Measurements from ENCODE around the gene ILF3.
"Not testable (repeated sequence)": the region's sequence is repeated elsewhere in the genome, so short reads cannot be mapped to it uniquely, and the experiment has no call there.

The ILF3 gene

DNA sequence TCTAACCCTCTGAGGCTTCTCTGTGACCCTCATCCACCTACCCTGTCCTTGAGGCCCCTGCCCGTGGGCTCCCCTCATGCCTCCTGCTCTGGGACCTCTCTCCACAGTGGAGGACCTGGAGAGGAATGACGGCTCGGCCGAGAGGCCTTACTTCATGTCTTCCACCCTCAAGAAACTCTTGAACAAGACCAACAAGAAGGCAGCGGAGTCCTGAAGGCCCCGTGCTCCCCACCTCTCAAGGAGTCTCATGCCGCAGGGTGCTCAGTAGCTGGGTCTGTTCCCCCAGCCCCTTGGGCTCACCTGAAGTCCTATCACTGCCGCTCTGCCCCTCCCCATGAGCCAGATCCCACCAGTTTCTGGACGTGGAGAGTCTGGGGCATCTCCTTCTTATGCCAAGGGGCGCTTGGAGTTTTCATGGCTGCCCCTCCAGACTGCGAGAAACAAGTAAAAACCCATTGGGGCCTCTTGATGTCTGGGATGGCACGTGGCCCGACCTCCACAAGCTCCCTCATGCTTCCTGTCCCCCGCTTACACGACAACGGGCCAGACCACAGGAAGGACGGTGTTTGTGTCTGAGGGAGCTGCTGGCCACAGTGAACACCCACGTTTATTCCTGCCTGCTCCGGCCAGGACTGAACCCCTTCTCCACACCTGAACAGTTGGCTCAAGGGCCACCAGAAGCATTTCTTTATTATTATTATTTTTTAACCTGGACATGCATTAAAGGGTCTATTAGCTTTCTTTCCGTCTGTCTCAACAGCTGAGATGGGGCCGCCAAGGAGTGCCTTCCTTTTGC is 10.8 kb upstream of the ILF3 start:
- DNase-seq: no peak

DNA sequence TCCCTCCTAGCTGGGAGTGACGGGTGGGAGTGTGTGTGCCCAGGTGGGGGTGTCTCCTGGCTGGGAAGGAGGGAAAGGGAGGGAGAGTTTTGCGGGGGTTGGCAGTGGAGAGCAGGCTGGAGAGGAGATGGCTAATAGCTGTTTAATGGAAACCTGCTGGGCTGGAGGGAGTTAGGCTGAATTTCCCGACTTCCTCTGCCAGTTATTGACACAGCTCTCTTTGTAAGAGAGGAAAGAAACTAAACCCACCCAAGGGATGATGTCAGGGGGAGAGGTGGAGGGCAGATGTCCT is 10.2 kb upstream of the ILF3 start:
- no peak for DNase-seq

DNA sequence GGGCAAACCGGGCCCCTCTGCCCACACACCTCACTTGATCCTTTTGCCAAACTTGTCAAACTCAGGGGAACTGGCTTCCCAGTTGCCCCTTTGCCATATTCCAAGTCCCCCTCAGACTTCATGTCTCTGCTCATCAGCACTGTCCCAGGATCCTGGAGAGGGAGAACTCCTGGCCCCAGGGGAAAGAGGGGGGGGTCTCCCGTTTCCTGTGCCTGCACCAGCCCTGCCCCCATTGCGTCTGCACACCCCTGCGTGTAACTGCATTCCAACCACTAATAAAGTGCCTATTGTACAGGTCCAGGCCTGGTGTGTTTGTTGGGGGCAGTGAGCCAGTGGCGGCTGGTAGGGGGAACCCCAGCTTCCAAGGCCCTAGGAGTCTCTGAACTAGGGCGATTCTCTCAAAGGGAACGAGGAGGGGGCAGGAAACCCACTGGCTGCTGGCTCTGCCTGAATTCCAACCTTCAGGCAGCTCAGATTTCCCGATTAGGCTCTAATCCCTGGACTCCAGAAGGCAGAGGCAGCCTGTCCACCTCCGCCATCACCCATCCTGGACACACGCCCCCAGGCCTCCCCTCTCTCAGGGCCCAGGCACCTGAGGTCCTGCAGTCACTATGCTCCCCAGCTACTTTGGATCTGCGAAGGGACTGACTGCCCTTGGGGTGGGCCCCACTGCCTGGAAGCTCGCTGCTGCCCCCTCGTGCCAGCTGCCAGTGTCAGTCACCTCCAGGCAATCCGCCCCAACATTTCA is 9.7 kb upstream of the ILF3 start:
- peak; percentile 85 for DNase-seq

DNA sequence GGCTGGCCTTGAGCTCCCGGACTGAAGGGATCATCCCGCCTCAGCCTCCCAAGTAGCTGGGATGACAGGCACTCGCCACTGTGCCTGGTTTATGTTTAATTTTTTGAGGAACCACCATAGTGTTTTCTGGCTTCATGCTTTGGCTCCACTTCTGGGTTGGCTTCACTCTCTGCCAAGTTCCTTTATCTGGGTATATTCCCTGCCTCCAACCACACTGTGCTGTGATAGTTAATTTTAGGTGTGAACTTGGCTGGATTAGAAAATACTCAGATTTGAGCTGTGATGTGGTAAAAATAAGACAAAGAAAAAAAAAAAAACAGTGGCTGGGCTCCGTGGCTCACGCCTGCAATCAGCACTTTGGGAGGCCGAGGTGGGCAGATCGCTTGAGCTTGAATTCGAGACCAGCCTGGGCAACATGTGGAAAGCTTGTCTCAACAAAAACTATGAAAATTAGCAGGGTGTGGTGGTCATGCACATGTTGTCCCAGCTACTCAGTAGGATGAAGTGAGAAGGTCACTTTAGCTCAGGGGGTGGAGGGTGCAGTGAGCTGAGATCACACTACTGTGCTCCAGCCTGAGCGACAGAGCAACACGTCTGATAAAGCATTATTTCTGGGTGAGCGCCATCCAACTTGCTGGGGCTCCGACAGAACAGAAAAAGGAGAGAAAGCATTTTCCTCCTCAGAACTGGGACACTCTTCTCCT is 7.5 kb upstream of the ILF3 start:
- DNase-seq: no peak

DNA sequence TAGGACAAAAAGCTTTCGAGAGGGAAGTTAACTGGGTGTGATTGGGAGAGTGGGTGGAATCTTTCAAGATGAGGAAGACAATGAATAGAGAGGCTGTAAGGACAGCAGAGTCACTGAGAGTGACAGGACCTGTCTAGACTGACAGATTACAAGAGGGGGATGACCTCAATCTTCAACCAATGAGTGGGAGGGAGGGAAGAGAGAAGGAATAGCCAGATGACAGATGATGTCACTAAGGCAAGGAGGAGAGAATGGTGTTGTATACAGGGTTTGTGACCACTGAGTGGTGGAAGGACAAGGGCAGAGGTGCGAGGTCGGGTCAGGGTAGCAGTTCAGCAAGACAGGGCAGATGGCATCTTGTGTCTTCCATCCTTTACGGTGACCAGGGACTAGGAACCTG is 5.8 kb upstream of the ILF3 start:
- no peak for DNase-seq

DNA sequence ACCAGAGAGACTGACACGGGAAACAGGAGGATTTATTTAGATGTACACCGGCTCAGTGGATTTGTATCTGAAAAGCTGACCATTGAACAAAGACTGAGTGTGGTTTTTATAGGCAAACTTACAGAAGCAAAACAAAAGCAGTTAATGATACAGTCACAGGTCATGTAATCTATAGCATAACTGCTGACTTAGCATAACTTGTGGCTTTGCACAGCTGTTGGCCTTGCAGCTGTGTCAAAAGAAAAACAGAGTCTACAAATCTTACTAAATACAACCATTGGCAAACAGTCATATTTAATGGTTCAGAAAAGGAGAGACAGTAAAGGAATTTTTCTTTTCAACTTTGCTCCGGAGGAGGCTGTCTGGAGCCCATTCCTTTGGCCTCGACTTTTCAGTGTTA is 2.3 kb upstream of the ILF3 start:
- DNase-seq: no peak

DNA sequence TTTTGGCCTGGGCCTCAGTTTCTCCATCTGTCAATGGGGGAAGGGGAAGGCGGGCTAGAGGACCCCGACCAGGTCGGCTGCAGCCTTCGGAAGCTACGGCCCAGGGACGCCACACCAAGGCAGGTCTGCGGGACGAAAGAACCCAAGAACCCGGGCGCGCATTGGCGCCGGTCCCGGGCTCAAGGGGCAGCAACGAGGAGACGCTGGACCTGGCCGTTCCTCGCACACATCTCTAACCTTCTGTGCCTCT is 739 bp upstream of the ILF3 start:
- DNase-seq: no peak

DNA sequence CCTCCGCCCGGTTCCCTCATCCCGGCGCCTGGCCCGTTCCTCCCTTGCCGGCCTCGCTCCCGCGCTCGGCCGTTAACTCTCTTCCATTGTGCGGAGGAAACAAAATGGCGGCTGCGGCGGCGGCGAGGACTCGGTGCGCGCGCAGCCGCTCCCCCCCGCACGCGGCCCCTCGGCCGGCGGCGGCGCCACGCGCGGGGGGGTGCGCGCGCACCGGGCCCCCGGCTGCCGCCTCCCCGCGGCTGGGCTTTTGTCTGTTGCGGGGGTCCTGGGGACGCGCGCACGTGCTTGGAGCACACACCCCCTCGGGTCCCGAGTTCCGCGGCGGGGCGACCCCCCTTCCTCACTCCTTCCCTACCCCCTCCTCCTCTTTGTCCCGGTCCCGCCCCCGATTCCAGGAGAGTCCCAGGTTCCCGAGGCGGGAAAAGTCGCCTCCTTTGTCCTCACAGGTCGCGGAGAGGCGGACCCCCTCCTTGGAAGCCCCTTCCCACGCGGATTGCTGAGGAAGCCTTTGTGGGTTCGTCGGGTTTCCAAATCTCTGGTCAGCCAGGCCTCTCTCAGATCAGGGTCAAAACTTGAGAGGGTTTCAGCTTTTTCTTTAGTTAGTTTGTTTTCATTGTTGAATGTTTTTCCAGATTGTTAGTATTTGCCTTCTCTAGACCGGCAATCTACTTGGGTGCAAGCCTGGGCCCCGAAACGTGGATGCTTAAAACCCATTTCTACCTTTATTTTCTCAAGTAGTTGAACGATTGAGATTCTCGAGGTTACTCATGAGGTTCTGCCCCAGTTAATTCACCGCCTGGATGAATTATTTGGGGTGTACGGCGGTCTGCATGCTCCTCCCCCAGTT is 687 bp downstream of the ILF3 start:
- DNase-seq: peak; percentile 78

DNA sequence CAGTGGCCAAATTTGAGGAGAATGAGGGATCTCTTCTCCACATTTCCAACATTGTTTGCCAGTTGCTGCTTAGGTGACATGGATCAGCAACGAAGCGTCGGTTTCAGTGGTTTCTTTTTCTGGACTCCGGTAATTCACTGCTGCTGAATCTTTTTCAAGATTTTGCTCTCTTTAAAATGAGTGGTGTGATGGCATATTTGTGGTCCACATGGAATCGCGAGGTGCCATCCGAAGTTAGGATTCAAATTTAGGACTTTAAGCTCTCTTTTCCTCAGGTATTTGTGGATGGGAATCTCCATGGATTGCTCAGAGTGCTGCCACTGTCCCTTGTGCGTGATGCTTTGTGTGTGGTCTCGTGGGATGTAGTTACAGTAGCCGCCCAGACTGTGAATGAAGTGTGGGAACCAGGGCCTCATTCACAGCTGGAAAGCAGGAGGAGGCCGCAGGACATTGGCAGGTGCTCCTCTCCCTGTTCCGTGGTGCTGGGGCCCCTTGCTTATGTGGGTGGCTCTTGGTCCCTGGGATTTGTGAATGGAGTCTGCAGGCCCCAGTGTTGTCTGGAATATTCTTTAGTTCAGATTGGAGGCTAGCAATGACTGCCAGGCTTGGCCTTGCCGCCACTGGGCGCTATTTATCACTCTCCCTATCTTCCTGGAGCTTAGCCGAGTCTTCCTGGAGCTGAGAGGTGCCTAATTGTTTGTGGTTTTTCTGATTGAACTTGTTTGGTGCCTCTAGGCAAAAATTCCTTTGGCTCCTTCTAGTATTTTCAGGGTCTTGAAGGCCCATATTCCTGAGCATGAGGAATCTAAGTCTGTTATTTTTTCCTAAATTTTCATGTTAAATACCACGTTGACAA is 1.5 kb downstream of the ILF3 start:
- DNase-seq: no peak

DNA sequence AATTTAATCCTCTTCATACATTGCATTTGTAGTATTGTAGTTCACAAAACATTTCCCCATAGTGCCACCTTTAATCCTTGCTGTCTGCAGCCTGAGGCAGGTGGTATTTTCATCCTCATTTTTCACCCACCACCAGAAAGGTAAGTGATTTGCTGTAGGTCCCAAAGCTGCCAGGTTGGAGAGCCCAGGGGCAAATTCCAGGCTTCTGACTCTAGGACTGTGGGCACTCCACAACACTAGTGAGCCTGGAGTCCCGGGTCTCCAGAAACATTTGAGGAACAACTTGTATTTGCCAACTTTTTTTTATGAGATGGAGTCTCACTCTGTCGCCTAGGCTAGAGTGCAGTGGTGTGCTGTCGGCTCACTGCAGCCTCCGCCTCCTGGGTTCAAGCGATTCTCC is 6.2 kb downstream of the ILF3 start:
- no peak for DNase-seq

DNA sequence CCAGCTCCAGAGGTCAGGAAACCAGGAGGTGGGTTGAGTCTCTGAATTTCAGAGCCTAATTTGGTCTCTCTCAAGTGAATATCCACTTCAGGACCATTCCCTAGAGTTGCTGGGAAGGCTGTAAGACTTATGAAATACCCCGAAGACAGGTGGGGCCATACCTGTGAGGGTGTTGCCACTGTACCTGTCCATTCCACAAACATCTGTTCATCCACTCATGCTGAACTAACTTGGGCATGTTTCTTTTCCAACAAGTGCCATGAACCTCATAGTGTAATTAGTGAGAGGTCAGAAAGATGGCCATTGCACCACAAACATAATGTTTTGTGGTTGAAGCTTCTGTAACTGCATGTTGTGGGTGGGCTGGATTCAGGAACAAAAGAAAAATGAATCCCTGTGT is 7.8 kb downstream of the ILF3 start:
- DNase-seq: no peak

DNA sequence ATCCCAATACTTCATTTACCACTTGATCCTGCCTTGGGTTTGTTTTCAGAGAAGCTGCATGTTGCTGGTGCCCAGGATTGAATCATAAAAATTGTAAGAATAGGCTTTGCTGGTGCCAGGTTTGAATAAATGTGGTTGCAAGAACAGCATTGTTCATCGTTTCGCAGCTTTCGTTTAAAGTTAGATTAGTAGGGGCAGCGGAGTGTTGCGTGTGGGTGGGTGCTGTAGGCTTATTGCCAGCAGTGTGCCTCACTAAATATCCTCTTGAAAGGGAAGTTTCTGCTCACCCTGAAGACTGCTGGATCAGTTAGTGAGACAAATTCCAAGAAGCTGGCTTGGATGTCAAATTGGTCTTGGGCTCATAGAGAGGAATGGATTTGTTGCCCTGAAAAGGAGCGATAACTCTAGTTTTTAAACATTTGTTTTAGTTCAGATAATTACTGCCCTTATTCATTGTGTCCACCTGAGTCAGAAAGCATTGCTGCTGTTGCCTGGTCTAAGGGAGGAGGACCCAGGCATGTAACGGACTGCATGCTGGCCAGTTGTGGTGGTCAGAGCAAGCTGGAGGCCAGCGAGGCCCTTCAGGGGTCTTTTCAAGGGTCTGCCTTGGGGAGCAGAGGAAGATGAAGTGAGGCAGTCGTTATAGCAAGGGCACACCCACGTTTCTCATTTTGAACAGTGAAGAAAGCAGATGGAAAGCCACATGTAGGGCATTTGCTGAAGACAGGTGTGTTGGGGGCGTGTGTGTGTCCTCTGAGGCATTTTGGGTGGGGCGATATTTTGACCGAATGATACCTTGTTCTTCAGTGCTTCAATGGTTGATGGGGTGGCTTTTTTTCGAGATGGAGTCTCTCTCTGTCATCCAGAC is 8.5 kb downstream of the ILF3 start:
- no peak for DNase-seq

DNA sequence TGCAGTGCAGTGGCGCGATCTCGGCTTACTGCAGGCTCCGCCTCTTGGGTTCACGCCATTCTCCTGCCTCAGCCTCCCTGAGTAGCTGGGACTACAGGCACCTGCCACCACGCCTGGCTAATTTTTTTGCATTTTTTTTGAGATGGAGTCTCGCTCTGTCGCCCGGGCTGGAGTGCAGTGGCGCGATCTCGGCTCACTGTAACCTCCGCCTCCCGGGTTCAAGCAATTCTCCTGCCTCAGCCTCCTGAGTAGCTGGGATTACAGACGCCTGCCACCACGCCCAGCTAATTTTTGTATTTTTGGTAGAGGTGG is 9.1 kb downstream of the ILF3 start:
- DNase-seq: not testable (repeated sequence)

DNA sequence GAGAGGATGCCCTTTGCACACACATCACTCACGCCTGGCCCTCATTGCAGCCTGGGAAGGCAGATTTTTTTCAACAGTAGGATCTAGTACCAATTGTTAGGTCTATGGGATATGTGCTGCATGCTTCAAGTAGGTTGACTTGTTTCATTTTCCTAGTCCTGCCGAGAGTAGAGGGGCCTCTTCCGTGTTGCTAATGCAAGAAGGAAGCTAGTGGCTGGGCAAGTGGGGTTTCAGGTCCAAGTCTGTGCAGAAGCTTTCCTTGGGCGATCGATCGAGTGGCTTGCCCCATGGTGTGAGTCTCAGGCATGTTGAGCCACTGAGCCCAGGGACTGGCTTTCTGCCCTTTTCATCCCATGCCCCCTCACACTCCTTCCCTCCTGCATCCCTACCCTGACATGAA is 13.7 kb downstream of the ILF3 start:
- no peak for DNase-seq

DNA sequence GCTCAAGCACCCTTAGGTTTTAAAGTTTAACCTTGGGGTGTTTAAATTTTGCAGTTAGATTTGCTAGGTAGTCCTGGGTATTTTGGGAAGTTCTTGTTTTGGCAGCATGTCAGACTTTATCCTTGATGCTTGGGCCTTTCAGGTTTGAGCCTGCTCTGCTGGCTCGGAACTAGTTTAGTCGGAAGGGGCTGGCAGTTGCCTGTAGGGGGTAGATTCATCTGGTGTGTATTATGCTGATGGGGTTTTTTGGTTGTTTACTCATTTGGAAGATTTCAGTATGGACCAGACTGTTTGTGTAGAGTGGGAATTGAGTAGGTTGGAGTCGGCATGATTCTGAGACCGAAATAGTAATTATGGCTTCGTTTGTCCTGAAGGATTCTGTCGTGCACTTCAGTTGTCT is 15.1 kb downstream of the ILF3 start:
- DNase-seq: no peak

DNA sequence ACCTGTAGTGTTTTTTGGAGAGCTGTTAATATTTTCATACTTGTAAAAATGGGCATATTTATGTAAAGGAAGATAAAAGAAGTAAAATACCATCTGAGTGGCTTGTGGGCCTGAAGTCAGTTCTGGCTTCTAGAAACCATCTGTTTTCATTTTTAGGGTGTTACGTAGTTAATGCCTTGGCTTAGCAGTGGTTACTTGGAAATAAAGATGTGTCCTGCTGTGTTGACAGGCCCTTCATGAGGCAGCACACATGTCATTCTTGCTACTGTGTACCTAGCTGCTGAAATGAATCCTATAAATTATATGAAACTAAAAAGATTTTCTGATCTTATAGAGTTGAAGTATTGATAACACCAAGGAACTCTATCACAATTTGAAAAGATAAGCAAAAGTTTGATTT is 16.0 kb downstream of the ILF3 start:
- no peak for DNase-seq

DNA sequence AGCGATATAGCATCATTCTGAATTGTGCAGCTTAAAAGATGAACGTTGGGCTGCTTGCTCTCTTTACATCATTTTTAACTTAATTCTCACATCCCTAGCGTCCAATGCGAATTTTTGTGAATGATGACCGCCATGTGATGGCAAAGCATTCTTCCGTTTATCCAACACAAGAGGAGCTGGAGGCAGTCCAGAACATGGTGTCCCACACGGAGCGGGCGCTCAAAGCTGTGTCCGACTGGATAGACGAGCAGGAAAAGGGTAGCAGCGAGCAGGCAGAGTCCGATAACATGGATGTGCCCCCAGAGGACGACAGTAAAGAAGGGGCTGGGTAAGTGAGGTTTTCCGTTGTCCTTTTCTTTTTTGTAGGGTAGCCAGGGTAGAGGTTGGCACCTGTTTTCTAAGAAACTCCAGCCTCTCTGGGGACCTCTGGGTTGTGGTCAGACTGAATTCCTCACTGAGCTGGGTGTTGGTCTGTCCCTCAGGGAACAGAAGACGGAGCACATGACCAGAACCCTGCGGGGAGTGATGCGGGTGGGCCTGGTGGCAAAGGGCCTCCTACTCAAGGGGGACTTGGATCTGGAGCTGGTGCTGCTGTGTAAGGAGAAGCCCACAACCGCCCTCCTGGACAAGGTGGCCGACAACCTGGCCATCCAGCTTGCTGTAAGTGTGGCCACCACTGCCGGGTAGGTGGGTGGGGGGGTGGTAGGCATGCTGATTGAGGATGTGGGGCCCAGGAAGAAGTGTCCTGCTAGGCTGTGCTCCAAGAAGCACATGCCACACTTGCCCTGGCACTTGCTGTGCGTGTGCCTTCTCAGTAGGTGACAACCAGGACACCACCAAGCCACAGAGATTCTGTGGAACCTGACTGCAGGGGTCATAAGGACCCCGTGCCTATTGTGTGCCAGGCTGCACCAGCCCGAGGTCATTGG is 17.0 kb downstream of the ILF3 start:
- DNase-seq: no peak

DNA sequence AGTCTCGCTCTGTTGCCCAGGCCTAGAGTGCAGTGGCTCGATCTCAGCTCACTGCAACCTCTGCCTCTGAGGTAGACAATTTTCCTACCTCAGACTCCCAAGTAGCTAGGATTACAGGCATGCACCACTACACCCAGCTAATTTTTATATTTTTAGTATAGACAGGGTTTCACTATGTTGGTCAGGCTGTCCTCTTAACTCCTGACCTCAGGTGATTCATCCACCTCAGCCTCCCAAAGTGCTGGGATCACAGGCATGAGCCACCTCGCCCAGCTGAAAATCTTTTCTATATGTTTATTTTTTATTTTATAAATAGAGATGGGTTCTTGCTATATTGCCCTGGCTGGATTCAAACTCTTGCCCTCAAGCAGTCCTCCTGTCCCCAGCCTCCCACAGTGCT is 17.8 kb downstream of the ILF3 start:
- DNase-seq: not testable (repeated sequence)

DNA sequence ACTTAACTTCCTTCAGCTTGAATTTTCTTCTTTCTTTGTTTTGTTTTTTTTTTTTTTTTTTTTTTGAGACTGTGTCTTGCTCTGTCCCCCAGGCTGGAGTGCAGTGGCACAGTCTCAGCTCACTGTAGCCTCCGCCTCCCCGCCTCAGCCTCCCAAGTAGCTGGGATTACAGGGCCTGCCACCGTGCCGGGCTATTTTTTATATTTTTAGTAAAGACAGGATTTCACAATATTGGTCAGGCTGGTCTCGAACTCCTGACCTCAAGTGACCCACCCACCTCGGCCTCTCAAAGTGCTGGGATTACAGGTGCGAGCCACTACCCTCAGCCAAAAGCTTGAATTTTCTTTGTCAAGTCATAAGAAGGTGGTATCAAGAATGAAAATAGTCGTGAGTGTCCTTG is 21.1 kb downstream of the ILF3 start:
- DNase-seq: not testable (repeated sequence)

DNA sequence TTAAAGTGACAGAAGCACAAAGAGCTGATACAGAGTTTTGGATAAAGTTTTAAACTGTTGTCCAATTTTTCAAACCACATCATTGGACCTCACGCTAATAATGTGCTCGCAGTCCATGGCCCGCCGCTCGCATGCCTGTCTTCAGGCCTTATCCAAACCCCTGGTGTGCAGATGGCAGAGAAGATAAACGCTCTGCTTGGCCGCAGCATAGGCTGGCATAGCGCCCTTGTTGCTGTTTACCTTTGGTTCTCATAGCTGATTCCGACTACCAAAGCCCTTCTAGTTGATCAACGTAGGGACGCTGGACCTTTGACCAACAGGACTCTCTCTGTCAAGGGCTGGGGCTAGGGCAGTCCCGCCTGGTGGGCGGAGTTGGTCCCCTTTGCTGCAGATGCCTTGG is 23.6 kb downstream of the ILF3 start:
- DNase-seq: no peak

DNA sequence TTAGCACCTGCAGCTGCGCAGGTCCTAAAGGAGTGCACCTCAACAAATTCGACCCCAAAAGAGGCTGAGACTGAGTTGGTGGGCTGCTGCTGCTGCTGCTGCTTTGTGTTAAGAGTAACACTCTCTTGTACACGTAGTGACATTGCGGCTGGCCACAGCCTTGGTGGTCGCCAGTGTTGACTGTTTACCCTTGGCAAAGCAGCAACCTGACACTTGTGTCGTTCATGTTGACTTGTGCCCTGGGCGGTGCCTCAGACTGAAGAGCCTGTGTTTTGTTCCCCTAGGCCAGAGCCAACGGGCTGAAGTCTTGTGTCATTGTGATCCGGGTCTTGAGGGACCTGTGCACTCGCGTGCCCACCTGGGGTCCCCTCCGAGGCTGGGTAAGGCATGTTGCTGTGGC is 24.7 kb downstream of the ILF3 start:
- DNase-seq: no peak
